Measurements from ENCODE around the gene EEF2. TPM values are rescaled to one million over a fixed set of nuclear protein-coding genes. Genes with fewer than 3 reads are reported as not detected.

The EEF2 gene
- total and polyA plus RNA-seq, 8 donors, result 1,467 to 2,064 (median 1,800) TPM

DNA sequence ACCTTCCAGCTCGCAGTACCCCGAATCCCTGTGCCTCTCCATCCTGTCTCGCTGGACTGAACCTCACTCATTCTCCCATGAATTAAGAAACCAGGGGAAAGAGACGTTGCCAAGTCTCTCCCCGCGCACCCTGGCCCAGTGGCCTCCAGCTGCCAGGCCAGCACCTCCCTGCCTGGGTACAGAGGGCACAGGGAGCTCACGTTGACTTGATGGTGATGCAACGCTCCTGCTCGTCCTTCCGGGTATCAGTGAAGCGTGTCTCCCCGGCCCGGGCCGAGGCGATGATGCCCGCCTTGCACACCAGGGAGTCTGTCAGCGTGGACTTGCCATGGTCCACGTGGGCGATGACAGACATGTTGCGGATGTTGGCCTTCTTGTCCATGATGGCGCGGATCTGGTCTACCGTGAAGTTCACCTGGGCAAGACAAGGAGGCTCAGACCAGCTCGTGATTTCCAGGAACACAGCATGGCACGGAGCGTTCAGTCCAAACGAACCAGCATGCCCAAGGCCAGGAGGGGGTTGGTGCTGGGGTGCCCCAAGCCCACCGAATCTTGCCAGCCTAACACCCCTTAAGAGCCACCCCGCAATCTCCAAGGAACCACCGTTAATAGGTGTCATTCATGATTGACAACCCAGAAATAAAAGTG is 1.2 kb downstream of the EEF2 start:
- peaks cover 20 to 83% of the 10 kb centered on the region in 2 donors for H3K4me1 ChIP-seq
- H3K27me3 ChIP-seq, result no peaks in the 10 kb centered on the region
- H3K36me3 ChIP-seq, result peaks cover 18 to 53% of the 10 kb centered on the region in 2 donors
- ATAC-seq (no peak), DNase-seq (peak in 1 of 4 donors; percentile 83)
- H3K27ac ChIP-seq, result peak overlapping the region; percentile 92 to 96
- intact Hi-C loops (cut with DNase I), result no loop called here
- no peak for TF ChIP-seq CTCF (IDR thresholded peaks at IDR 0.05)
- no peaks in the 10 kb centered on the region for H3K9me3 ChIP-seq
- H3K4me3 ChIP-seq, result peak overlapping the region; percentile 79 to 94

GRCh38 chr19:3983542-3983914 is 1.7 kb downstream of the EEF2 start:
- DNase-seq (no peak), ATAC-seq (no peak)
- Histone ChIP-seq H3K27ac (peak overlapping the region in 1 of 2 donors; percentile 96), H3K4me1 (peaks cover 20 to 83% of the 10 kb centered on the region in 2 donors), H3K27me3 (no peaks in the 10 kb centered on the region), H3K9me3 (no peaks in the 10 kb centered on the region), H3K36me3 (peaks cover 19 to 58% of the 10 kb centered on the region in 2 donors), H3K4me3 (peak overlapping the region; percentile 79 to 94)
- TF ChIP-seq CTCF (IDR thresholded peaks at IDR 0.05), result no peak
- intact Hi-C loops (cut with DNase I), result no loop called here

GRCh38 chr19:3982701-3983541 is 2.3 kb downstream of the EEF2 start:
- Histone ChIP-seq H3K4me1 (peaks cover 20 to 79% of the 10 kb centered on the region in 2 donors), H3K4me3 (peak overlapping the region in 1 of 2 donors; percentile 94), H3K27me3 (no peaks in the 10 kb centered on the region), H3K27ac (no peak overlapping the region), H3K36me3 (peaks cover 19 to 64% of the 10 kb centered on the region in 2 donors), H3K9me3 (no peaks in the 10 kb centered on the region)
- no peak for ATAC-seq
- intact Hi-C loops (cut with DNase I), result no loop called here
- no peak for TF ChIP-seq CTCF (IDR thresholded peaks at IDR 0.05)
- no peak for DNase-seq

DNA sequence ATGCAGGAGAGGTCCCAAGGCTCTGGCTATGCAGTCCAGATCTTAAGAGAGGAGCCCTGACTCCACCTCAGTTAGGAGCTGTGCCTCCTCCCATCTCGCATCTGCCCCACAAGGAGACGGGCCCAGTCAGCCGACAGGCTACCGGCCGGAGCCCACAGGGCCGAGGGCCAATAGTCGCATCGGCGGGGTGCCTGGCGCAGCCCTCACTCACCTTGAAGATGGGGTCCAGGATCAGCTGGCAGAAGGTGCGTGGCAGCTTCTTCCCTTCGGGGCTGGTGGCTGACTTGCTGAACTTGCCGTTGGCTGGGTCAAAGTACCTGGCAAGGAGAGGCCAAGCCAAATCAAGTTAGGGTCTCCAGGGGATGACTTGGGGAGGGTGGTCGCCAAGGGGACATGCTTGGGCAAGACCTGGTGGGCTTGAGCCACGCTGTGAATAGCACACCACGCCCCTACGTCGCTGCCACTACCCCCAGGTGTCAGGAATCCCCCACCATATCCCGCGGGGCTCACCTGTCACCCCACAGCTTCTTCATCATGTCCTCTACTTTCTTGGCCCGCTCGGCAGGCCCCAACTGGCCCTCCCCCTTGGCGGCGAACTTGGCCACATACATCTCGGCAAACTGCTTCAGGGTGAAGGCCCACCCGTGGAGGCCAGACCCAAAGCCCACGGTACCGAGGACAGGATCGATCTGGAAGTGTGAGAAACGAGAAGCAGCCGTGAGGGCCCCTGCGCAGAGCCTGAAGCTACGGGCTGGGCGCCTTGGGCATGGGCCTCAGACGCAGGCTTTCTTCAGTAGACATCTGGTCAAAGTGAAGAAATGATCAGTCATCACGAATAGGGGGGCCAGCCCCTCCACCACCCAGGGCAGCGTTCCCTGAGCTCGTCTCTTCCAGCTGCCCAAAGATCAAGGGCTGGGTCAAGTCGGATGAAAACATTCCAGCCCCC is 3.3 kb downstream of the EEF2 start:
- ATAC-seq, result no peak
- Histone ChIP-seq H3K9me3 (no peaks in the 10 kb centered on the region), H3K36me3 (peaks cover 19 to 74% of the 10 kb centered on the region in 2 donors), H3K27me3 (no peaks in the 10 kb centered on the region), H3K4me3 (peak overlapping the region in 1 of 2 donors; percentile 94), H3K4me1 (peaks cover 12 to 76% of the 10 kb centered on the region in 2 donors), H3K27ac (no peak overlapping the region)
- no peak for TF ChIP-seq CTCF (IDR thresholded peaks at IDR 0.05)
- intact Hi-C loops (cut with DNase I), result no loop called here
- DNase-seq, result no peak

Measured in left lung (tissue), 10 donors.